ENCODE results near the gene RPTOR.

Gene RPTOR

GRCh38 chr17:80629298-80630028, 84.8 kb downstream of the RPTOR start:
- no peak overlapping the region for H3K4me3 ChIP-seq (ENCODE audit: low read depth, low read length)
- no peaks in the 10 kb centered on the region for H3K36me3 ChIP-seq (replicated peaks)
- TF ChIP-seq, protein P1, sequence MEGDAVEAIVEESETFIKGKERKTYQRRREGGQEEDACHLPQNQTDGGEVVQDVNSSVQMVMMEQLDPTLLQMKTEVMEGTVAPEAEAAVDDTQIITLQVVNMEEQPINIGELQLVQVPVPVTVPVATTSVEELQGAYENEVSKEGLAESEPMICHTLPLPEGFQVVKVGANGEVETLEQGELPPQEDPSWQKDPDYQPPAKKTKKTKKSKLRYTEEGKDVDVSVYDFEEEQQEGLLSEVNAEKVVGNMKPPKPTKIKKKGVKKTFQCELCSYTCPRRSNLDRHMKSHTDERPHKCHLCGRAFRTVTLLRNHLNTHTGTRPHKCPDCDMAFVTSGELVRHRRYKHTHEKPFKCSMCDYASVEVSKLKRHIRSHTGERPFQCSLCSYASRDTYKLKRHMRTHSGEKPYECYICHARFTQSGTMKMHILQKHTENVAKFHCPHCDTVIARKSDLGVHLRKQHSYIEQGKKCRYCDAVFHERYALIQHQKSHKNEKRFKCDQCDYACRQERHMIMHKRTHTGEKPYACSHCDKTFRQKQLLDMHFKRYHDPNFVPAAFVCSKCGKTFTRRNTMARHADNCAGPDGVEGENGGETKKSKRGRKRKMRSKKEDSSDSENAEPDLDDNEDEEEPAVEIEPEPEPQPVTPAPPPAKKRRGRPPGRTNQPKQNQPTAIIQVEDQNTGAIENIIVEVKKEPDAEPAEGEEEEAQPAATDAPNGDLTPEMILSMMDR (IDR thresholded peaks at IDR 0.05; ENCODE audit: low read depth, low read length, missing control alignments), result no peak
- H3K27me3 ChIP-seq (replicated peaks), result no peaks in the 10 kb centered on the region
- H3K27ac ChIP-seq, result no peak overlapping the region
- DNase-seq, result no peak
- in situ Hi-C loops (cut with HindIII; ENCODE audit: low pct_ligation_motif_present, low sequenced_read_pairs), result no loop called here

DNA sequence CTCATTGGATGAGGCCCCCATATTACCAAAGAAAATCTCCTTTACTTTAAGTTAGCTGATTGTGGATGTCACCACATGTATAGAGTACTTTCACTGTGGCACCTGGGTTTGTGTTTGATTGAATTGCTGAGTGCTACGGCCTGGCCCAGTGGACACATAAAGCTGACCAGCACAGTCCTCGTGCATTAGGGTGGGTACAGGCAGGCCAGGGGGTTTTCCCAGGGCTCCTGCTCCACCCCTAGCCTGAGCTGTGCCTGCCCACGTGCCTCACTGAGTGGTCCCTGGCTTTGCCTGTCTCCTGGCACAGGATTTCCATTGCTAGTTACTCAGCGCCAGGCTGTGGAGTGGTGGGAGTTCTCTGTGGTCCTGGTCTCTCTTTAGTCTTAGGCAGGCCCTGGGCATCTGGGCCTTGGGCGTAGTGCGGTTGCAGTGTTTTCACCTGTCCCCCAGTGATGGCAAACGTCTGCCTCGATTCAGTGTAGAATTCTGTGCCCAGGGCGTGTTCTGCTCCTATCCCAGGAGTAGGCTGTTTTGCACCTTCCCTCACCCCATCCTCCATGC, 86.0 kb downstream of the RPTOR start:
- no peak for DNase-seq
- Histone ChIP-seq H3K36me3 (replicated peaks) (no peaks in the 10 kb centered on the region), H3K27ac (no peak overlapping the region), H3K4me3 (ENCODE audit: low read depth, low read length) (no peak overlapping the region), H3K27me3 (replicated peaks) (no peaks in the 10 kb centered on the region)
- in situ Hi-C loops (cut with HindIII; ENCODE audit: low pct_ligation_motif_present, low sequenced_read_pairs), result no loop called here
- TF ChIP-seq, protein P1 (IDR thresholded peaks at IDR 0.05; ENCODE audit: low read depth, low read length, missing control alignments), result no peak

- no peaks in the 10 kb centered on the region for H3K36me3 ChIP-seq (replicated peaks)
- TF ChIP-seq, protein P1 (IDR thresholded peaks at IDR 0.05; ENCODE audit: low read depth, low read length, missing control alignments), result no peak
- in situ Hi-C loops (cut with HindIII; ENCODE audit: low pct_ligation_motif_present, low sequenced_read_pairs), result no loop called here
Measured at GRCh38 chr17:80631142-80632045, 86.8 kb downstream of the RPTOR start.

DNA sequence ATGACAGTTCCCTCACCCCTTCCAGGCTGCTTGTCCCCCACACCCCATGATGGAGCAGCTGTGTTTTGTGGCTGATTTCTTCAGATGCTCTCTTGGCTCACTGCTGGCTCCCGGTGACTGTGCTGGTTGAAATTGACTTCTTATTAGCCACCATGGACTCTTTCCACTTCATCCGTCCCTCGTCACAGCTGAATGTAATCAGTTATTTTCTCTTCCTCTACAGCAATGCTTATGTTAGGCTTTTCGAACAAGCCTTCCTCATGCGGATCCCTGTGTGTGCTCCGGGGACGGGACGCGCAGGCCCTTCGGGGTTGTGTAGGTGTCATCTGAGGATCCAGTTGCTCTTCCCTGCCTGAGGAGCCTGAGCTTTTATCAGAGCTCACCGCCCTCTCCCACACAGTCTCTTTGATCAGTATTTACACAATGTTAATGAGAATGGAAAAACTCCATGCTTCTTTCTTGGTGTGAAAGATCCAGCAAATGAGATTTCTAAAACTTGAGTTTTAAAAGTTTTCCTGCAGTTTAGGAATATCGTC, 87.5 kb downstream of the RPTOR start:
- TF ChIP-seq, protein P1 (IDR thresholded peaks at IDR 0.05; ENCODE audit: low read depth, low read length, missing control alignments), result no peak
- in situ Hi-C loops (cut with HindIII; ENCODE audit: low pct_ligation_motif_present, low sequenced_read_pairs), result no loop called here

More at GRCh38 chr17:80631142-80632045, 86.8 kb downstream of the RPTOR start:
- DNase-seq, result no peak
- H3K27me3 ChIP-seq (replicated peaks), result no peaks in the 10 kb centered on the region
- no peak overlapping the region for H3K4me3 ChIP-seq (ENCODE audit: low read depth, low read length)
- H3K27ac ChIP-seq, result no peak overlapping the region

DNA sequence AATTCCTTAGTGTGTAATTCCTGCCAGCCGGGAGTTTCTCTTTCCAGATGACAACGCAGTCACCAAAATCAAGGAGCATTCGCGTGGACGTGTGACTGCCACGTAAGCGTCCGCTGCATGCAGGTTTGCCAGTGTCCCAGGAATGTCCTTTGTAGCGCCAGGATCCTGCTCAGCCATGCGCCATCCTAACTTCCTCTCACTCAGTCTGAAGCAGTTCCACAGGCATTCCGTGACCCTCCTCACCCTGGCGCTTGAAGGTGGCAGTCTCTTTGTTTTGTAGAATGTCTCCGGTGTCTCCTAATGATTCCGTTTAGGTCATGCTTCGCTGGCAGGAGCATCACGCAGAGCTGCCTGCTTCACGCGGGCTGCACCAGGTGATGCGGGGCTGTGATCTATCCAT, 88.6 kb downstream of the RPTOR start:
- Histone ChIP-seq H3K36me3 (replicated peaks) (no peaks in the 10 kb centered on the region), H3K27ac (no peak overlapping the region), H3K27me3 (replicated peaks) (no peaks in the 10 kb centered on the region), H3K4me3 (ENCODE audit: low read depth, low read length) (no peak overlapping the region)
- no peak for DNase-seq
- in situ Hi-C loops (cut with HindIII; ENCODE audit: low pct_ligation_motif_present, low sequenced_read_pairs), result no loop called here
- TF ChIP-seq, protein P1 (IDR thresholded peaks at IDR 0.05; ENCODE audit: low read depth, low read length, missing control alignments), result no peak

More for the DNA sequence above, 87.5 kb downstream of the RPTOR start:
- Histone ChIP-seq H3K27ac (no peak overlapping the region), H3K36me3 (replicated peaks) (no peaks in the 10 kb centered on the region), H3K4me3 (ENCODE audit: low read depth, low read length) (no peak overlapping the region), H3K27me3 (replicated peaks) (no peaks in the 10 kb centered on the region)
- DNase-seq, result no peak
